ENCODE results near the gene MNX1.

Gene MNX1

DNA sequence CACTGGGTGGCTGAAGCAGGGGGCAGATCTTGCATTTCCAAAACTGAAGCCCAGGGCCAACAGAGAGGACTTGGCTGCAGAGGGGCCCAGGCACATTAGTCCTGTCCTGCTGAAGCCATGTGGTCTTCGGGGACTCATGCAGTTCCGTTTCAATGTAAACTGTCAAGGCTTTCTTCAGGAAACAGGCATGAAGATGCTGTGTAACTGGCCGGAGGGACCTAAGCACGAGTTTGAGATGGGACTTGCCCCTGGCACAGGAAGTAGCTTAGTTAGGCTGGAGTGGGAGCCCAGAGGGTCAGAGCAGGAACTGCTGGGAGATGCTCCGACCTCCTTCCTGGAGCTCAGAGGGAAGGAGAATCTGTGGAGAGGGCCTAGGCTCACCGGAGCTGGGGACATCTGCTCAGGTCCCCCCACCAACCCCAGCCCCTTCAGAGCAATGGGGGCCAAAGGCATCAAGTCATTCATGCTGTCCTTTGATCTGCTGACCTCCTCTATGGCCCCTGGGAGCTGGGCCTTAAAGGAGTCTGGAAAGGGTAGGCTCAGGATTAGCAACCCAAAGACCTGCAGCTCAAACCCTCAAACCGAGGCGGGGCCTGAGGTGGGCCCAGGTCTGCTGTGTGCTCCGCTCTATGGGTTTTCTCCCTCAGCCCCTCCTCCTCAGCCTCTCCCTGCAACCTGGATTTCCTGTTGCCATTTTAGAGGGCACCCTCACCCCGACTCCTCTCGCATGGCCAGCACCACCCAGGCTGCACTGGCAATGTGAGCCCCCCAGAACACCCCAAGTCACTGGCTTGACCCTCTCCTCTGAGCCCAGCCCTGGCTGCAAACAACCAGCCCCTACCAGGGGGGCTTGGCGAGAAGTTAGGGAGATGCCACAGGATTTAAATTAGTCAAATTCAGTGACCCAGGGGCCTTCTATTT lies 4.4 kb upstream of the MNX1 start:
- no peak for DNase-seq

DNA sequence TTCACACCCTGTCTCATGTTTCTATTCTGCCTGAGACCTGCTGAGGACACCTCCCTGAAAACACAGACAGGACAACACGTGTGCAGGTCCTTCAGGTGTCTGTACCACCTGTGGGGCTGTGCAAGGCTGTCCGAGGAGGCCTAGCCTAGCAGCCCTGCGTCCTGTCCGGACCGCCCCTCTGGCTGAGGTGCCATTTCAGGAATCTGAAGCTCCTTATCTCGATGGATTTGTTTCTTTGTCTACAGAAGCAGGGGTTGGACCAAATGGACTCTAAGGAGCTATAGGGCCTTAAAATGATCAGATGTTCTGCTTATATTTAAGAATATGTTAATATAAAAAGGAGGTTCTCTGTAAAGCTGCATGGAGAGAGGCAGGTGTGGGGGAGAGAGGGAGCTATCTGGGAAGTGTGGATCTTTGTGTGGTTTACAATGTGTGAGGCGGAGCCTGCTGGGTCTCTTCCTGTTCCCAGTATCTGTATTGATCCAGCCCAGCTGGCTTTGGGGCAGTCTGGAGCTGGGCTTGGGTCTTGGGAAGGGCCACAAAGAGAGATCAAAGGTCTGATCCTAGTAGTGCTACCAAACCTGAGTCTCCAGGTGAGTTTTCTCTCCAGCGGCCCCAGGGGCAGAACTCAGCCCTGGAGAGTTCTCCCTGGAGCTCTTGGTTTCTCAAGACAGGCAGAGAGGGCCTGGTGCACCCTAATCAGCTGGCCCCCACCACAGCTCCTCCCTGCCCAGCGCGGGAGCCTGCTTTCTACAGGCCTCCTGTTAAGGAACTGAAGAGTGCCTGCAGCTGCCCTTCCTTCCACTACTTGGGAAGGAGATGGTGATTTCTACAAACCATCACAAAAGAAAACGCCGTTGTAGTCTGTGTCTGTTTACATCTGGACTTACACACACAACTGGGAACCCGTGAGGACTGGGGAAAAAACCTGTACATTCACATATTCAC lies 3.4 kb upstream of the MNX1 start:
- DNase-seq = no peak

DNA sequence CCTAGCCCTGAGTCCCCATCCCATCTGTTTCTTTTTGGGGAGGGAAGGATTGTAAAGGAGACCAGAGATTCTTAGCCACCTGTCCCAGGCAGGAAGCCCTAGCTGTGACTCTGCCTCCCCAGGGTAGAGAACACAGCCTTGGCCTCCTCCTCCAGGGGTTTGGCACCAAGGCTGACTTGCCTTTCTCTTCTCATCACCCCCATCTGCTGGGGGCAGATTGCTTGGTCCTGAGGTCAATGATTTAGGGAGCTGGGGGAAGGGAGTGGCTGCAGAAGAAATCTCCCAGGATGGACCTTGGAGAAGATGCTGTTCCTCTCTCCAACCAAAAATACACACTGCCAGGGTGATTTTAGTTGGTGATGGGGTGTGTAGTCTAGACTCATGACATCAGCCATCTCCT lies 2.6 kb upstream of the MNX1 start:
- no peak for DNase-seq

DNA sequence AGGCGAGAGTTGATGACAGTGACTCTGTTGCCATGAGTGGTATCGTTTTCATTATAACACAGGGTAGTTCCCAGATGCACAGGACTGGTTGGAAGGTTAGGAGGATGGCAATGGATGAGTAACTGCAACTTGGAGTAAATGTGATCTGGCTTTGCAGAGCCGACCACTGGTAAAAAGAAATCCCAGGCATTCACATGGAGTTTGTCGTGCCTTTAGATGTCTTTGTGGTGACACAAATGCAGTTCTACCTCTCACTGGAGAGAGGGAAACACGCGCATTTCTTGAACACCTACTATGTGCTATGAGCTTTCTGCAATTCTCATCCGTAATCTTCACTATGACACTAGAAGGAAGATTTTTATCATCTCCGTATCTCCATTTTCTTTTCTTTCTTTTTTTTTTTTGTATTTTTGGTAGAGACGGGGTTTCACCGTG lies 1.7 kb upstream of the MNX1 start:
- DNase-seq = no peak

DNA sequence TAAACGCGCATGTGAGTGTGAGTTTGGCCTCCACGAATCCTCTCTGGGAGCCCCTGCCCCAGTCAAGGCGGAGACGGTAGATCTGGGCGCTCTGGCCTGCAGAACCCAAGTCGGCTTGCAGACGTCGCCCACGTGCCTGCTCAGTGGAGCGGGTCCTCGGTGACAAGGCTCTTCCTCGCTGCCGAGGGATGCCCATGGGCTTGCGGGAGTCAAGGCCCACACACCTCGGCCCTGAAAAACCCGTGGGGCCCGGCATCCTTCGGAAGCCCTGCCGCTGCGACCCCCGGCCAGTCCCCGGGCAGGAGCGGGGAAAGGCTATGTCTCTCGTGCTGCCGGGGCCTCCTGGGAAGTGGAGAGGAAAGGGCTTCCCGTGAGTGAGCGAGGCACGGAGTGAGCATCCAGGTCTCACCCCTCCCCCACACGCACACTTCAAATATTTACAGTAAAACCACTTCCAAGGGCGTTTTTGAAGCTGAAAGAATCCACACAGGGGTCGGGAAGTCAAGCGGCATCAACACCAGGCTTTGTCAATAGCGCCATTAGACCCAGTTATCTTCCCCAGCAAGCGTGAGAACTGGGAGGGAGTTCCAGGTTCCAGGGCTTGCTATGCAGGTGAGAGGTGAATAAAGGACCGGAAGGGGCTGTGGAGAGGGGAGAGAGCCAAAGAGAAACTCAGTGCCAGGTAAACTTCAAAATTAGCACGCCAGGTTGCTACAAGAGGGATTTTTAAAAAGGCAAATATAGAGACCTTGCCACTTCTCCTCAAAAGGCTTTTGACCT lies 1.1 kb upstream of the MNX1 start:
- DNase-seq = no peak

DNA sequence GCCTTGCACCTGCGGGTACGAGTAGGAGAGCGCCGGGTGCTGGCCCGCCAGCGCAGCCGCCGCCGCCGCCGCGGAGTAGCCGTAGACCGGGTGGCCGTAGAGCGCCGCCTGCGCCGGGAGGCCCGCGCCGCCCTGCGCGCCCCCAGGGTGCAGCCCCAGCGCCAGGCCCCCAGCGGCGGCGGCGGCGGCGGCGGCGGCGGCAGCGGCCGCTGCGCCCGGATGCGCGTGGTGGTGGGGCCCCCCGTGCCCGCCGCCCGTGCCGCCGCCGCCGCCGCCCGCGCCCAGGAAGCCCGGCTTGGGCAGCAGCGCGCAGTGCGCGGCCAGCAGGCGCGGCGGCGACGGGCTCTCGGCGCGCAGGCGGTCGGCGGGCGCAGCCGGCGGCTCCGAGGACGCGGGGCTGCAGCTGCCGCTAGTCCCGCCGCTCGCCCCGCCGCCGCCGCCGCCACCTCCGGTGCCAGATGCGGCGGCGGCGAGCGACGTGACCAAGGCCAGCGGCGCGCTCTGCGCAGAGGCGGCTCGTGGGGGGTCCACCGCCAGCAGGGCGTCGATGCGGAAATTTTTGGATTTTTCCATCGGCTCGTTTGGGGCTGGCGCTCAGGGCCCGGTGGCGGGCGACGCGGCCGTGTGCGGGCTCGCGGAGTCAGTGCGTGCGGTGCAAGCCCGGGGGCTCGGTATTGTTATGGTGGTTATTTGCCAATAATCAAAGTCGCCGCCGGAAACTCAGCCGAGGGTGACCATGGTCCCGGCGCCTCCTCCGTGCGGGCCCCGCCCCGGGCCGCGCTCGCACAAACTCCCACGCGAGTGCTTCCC lies 480 bp downstream of the MNX1 start:
- DNase-seq = no peak

DNA sequence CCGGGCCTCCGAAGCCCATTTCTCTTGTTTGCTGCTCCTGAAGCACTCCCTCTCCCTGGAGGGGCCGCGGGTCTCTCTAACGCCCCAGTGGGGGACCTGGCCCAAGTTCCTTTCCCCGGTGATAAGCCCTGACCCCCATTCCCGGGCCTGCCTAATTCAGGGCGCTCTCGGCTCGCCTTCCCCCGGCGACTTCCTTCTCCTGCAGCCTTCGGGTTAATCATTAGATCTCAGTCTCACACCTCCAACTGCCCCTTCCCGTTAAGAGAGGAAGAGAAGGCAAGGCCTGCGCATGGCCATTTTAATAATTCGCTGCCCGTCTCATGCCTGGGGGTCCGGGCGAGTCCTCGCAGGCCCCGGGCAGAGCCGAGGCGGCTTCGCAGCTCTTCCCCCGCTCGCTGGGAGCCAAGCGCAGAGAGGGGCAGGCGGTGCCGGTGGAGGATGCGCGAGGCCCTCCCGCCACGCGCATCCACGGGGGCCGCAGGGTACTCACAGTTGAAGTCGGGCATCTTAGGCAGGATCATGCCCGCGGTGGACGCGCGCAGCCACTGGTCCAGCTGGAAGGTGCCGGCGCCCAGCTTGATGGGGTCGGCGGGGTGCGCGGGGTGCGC lies 1.2 kb downstream of the MNX1 start:
- DNase-seq = no peak

DNA sequence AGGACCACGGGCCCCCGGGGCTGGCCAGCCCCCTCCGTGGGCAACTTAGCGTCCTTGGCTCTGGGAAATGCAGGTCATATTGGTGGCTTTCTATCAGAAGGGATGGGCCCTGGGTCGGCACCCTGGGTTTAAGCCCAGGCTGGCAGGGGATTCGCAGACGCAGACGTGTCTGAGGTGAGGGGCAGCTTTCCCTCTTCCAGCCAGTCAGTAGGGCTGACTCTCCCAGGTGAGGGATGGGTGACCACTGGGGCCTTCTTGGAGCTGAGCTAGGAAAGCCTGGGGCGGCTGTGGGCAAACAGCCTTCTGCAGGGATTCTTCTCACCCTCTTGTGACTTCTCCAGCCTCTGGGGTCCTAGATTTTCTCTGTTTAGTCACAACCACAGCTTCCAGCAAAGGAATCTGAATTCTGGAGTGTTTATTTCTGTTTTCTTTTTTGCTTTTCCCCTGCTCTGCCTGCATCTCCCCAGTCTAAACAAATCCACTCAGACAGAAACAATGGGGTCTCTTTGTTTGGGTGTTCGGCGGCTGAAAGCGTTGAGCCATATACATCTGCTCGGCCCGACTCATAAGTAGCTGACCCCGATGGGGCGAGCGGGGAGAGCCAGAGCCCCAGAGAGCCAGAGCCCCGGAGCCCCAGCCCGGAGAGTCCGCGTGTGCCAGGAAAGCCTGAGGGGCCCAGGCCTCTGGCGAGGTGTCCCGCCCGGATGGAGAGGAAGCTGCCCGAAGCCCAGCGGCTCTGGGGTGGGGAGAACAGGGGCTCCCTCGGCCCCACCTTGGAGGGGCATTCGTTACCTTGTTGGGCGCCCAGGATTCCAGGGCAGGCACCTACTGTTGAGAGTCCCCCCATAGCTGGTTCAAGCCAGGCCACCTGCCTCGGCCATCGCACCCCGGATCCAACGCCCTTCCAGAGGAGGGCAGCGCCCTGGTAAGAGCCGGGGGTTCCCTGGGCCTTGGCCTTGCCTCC lies 2.0 kb downstream of the MNX1 start:
- no peak for DNase-seq

DNA sequence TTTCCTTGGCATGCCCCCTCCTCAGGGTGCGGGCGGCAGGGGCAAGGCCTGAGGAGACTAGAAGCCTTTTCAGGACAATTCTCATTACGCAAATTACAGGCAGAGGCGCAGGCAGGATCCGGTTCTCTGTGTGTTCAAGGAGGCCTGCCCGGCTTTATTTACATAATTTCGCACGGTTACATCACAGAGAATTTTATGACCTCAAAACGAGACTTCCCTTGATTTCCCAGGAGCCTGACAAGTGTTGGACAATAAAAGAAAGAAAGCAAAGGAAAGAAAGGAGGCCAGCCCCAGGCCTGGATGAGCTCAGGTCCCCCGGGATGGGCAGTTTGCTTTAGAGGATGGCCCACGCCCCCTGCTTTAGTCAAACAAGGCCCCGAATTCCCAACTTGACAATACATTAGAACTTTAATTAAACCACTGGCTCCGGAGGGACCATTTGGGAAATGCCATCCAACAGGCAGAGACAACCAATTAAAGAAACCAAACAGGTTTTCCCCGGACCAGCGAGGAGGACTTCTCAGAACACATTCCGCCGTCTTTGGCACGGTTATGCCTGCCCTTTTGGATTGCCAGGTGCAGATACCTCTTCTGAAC lies 2.9 kb downstream of the MNX1 start:
- DNase-seq = no peak

DNA sequence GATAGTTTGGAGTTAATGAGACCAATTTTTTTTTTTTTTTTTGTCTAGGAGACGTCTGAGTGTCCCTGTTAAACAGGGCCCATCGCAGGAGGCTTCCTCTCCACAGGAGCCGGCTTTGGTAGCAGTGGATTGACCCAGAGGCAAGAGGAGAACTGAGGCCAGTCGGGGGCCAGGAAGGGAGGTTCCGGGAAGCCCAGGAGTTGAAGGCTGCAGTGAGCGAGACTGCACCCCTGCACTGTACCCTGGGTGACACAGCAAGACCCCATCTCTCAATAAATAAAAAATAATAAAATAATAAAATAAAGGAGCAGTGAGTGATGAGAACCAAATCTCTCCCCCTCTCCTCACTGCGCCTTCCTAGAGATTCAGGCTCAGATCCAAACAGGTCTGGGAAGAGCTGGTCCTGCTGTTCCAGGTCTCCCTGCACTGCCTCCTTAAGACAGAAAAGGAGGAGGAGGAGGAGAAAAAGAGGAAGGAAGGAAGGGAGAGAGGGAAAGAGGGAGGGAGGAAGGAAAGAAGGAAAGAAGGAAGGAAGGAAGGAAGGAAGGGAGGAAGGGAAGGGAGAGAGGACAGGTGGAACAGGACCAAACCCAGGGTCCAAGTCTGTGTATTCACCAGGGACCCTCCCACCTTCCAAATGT lies 3.5 kb downstream of the MNX1 start:
- no peak for DNase-seq

DNA sequence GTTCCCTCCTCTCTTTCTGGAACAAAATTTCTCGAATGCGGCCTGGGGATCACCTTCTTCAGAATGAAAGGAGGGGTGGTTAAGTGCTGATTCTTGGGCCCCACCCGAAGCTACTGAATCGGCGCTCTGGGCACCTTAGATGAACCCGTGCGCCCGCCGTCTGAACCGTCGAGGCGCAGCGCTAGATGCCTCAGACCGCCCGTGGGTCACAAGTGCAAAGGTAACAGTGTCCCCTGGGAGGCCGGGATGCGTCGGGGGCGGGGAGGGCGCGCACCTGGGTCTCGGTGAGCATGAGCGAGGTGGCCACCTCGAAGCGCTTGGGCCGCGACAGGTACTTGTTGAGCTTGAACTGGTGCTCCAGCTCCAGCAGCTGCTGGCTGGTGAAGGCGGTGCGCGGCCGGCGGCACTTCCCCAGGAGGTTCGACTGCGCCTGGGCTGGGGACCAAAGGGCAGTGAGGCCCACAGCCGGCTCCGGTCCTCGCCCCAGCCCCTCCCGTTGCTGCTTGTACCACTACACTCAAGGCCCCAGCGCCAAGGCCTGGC lies 4.2 kb downstream of the MNX1 start:
- no peak for DNase-seq

DNA sequence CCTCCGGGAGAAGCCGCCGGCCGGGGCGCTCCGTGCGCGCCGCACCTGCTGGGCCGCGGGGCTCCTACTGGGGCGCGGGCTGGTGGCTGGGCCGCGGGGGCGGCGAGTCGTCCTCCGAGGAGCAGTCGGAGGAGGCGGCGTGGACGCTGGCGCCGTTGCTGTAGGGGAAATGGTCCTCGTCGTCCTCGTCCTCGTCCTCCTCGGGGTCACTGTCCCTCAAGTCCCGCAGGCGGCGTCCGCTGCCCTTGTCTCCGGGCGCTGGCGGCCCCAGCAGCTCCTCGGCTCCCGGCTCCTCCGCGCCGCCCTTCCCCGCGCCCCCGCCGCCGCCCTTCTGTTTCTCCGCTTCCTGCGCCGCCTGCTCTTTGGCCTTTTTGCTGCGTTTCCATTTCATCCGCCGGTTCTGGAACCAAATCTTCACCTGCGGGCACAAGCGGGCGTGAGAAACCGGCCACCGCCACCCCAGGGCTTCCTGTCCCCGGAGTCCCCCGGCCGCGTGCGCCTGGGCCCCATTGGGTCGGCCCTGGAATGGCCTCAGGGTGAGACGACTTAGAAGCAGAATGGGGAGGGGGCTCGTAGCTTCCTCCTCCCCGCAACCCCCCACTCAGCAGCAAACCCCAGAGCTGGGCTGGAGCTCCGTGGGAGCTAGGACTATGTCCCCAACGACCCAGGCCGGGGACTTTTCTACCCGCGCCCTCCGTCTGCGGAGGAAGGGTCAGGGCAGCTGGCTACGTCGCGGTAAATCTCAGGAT lies 4.8 kb downstream of the MNX1 start:
- DNase-seq = no peak

DNA sequence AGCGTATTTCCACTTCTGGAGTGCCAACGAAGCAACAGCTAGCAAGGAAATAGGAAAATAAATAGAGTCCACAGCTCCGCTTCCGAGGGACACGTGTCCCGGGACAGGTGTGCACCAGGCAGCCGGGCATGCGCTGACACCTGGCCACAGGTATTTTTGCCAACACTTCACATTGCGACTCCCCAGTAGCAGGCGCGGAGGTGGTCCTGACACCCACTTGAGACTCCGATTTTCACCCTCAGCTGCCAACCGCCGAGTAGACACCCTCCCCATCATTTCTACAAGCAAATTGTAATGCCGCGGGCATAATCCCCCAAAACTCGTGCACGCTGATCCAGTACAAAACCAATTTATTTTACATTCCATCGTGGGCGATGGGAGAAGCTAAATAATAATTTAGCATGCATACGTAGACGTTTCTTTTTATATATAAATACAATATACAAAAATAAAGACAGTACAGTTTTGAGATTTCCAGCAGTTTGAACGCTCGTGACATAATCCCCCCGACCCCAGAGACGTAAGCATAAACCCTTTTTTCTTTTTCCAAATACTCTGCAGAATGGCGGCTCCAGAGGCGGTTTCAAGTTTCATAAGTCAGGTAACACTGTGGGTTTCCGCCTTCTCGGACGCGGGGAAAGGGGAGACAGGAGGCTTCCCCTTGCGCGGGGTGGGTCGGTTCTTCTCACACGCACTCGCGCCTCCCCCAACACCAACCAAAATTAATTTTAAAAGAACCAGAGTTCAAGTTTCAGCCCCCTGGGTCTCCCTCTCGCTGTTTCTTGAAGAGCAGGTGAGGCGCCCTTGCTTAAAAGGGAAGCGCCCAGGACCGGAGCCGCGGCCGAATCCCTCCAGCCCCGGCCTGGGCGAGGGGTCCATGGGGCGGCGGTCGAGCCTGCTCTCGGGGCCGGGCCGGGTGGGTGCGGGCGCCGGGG lies 5.7 kb downstream of the MNX1 start:
- DNase-seq = no peak

DNA sequence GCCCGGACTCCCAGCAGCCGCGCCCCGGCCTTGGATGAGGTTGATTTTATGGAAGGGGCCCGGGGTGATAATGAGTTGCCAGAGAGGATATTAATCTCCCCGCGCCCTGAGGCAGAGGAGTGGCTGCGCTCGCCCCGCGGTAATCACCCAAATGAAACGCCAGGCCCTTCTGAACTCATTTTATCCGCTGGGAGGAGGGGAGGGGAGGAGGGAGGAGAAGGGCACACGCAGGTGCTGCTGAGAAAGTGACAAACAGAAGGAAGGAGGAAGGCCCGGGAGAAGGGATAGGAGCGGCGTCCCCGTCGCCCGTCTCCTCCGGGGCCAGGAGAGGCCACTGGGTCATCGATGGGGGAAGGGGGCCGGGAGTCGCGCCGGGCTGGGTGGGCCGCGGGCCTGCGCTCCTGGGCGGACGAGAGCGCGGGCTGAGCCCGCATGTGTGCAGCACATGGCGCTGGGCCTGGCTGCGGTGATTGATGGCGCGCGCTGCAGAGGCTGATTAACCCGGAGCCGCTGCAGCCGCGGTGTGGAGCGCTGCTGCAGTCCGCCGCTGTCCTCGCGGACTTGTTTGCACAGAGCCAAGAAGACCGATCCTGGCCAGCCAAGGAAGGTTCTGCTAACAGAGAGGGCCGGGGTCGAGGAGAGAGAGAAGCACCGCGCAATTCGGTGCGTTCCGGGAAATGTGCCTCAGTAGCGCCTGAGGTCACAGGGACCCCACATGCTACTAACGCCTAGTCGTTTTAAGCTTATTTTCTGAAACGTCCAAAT lies 6.5 kb downstream of the MNX1 start:
- DNase-seq = no peak

DNA sequence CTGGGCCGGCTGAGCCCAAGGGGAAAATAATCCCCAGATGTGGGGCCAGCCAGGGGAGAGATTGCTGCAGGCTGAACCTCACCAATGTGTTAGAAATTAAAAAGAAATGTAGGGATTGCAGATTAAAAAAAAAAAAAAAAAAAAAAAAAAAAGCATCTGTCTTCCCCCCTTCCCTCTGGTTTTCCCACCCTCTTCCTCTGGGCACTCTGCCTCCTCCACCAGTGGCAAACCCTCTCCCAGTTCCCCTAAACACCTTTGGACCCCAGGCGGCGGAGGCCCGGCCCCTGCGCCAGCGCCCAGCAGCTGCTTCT lies 7.1 kb downstream of the MNX1 start:
- DNase-seq = no peak

DNA sequence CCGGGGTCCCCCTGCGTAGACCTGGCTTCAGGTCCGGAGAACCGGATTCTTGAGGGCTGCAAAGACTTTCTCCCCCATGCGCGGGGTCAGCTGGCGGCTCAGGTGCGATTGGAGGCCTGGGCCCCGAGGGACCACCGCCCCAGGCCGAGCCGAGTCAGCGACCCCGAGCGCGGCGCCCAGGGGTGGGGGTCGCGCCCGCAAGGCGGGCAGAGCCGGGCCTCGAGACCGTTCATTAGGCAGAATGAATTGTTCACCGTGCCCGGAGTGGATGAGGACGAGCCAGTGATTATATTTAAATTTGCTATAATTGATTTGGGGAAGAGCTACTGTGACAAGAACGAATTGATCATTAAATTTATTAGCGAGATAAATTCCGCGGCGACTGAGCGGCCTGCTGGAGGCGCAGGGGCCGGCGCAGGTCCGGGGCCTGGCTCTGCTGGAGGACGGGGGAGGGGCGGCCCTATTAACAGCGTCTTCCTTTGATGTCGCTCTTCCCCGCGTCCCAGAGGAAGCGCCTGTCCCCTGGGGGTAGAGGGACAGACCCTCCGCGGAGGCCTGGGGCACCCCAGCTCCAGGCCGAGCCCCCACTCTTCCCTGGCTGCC lies 7.5 kb downstream of the MNX1 start:
- no peak for DNase-seq

Measured in SW 1271 (cell line).